ENCODE results near the gene ATP8B4.

DNA sequence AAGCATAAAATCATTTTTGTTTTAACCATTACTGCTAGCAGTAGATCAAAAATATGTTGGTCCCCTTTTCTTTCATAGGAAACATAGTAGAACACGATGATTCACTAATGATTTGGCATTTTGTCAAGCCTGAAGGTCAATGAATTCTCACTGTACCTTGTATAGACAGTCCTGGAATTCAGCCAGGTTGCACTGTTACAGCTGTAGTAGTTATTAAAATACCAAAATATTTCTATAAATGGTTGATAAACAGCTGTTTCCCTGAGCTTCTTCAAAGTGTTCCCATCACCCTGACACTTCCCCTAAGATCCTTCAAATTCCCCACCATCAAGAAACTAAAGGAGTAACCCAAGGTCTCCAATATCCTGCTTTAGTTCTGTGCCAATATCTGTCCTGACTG is 200.9 kb downstream of the ATP8B4 start:
- TF ChIP-seq CTCF (optimal IDR thresholded peaks at IDR 0.05 in 1 of 3, IDR thresholded peaks at IDR 0.05 in 1 of 3, conservative IDR thresholded peaks at IDR 0.05 in 1 of 3; ENCODE audit: extremely low read depth in 1 of 3, insufficient read depth in 2 of 3, low read length in 3 of 3) = no peak
- no peak for TF ChIP-seq EZH2 (IDR thresholded peaks at IDR 0.05; ENCODE audit: low read length)
